Tibial nerve (tissue), 4 donors: ENCODE measurements around the gene EGLN2. TPM values are rescaled to one million over a fixed set of nuclear protein-coding genes. Genes with fewer than 3 reads are reported as not detected.

ENCODE experiments used
- DNase-seq, 2 donors: peaks; one replicate each; pipeline ENCODE4 v3.0.0-alpha.2; 2019; ENCODE audit warnings: low spot score in 2 of 2
- H3K27ac ChIP-seq, 4 donors: fragments of 200-600 bp; sonication (generic) in 3 of 4; one replicate each; pipeline ENCODE4 v1.5.1; 2017 to 2019; ENCODE audit warnings: mild to moderate bottlenecking in 1 of 4
- H3K27me3 ChIP-seq, 2 donors: fragments of 200-600 bp; sonication (generic) in 1 of 2; one replicate each; pipeline versions ENCODE4 v1.5.1 to v1.6.0; 2017 to 2019
- H3K36me3 ChIP-seq, 3 donors: fragments of 200-600 bp; sonication (generic); one replicate each; pipeline ENCODE4 v1.5.1; 2018 to 2019
- H3K4me1 ChIP-seq, 4 donors: fragments of 200-600 bp; sonication (generic) in 3 of 4; one replicate each; pipeline ENCODE4 v1.5.1; 2017 to 2019
- H3K4me3 ChIP-seq, 4 donors: fragments of 200-600 bp; sonication (generic) in 3 of 4; one replicate each; pipeline ENCODE4 v1.5.1; 2017 to 2019; ENCODE audit warnings: mild to moderate bottlenecking in 1 of 4, moderate library complexity in 1 of 4
- H3K9me3 ChIP-seq, 4 donors: fragments of 200-600 bp; sonication (generic) in 3 of 4; one replicate each; pipeline ENCODE4 v1.5.1; 2017 to 2019
- CTCF ChIP-seq, 5 experiments: fragments of 200-600 bp in 3 of 5; fragments of 450-650 bp in 2 of 5; sonication (generic) in 3 of 5; IDR thresholded peaks; one replicate each; pipeline ENCODE4 v1.5.1; 2016 to 2019; ENCODE audit warnings: antibody characterized with exemption in 5 of 5, mild to moderate bottlenecking in 3 of 5, moderate library complexity in 2 of 5
- EP300 ChIP-seq, 2 donors: sonication (generic); formaldehyde crosslinking; IDR thresholded peaks; one replicate each; pipeline ENCODE4 v1.6.1; 2017; ENCODE audit warnings: antibody characterized with exemption in 2 of 2, mild to moderate bottlenecking in 1 of 2
- POLR2A ChIP-seq, 2 donors: fragments of 450-650 bp; IDR thresholded peaks; one replicate each; pipeline ENCODE4 v1.6.1; 2017; ENCODE audit warnings: antibody characterized with exemption in 2 of 2, mild to moderate bottlenecking in 2 of 2, moderate library complexity in 2 of 2
- WGBS, 2 donors: methylation state at CpG; one replicate each; pipeline ENCODE4 v1.1.5; 2018; 5-methylcytosine and 5-hydroxymethylcytosine counted together
- total RNA-seq, 4 donors: library from RNA; depleted of rRNA; stranded (reverse); fragments of >200 nt; gene quantifications; one replicate each; pipeline ENCODE4 v1.1.0, GENCODE V29; 2016

EGLN2 gene
- total RNA-seq, 4 donors from 2014 or later, result 93.5 to 134 (median 120) TPM

DNA sequence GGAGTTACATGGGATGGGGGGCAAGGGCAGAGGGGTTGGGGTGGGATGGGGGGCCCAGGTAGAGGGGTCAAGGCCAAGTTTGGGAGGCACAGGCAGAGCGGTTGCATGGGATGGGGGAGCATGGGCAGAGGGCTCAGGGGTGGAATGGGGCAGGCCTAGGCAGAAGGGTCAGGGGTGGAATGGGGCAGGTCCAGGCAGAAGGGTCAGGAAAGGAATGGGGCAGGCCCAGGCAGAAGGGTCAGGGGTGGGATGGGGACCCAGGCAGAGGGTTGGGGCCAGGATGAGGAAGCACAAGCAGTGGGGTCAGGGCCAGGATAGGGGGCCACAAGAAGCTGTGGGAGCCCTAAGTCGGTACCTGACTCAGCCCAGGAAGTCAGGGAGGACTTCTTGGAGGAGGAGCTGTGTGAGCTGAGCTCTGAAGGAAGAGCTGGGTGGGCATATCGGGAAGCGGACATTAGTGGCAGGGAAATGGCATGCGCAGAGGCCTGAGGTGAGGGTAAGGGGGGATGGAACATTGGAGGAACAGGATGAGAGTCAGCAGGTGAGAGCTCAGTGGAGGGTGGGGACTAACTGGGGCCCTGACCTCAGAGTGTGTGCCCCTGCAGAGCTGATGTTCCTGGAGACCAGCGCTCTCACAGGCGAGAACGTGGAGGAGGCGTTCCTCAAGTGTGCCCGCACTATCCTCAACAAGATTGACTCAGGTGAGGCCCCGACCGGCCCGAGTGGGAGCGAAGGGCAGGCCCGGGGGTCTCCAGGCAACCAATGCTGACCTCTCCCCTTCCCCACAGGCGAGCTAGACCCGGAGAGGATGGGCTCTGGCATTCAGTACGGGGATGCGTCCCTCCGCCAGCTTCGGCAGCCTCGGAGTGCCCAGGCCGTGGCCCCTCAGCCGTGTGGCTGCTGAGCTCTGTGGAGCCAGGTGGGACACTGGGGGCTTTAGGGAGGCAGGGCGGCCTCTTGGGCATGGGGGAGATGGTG is 12.6 kb upstream of the EGLN2 start:
- TF ChIP-seq EP300 (IDR thresholded peaks at IDR 0.05), result no peak
- DNase-seq, result no peak
- H3K9me3 ChIP-seq, result no peaks in the 10 kb centered on the region
- no peak overlapping the region for H3K4me3 ChIP-seq
- peaks cover 0 to 85% (median 6%) of the 10 kb centered on the region in 3 donors for H3K36me3 ChIP-seq
- no peak overlapping the region for H3K27ac ChIP-seq
- no peaks in the 10 kb centered on the region for H3K27me3 ChIP-seq
- WGBS, 2 donors, result 91% methylated on average over 25 of the region's 25 CpGs
- no peaks in the 10 kb centered on the region for H3K4me1 ChIP-seq

DNA sequence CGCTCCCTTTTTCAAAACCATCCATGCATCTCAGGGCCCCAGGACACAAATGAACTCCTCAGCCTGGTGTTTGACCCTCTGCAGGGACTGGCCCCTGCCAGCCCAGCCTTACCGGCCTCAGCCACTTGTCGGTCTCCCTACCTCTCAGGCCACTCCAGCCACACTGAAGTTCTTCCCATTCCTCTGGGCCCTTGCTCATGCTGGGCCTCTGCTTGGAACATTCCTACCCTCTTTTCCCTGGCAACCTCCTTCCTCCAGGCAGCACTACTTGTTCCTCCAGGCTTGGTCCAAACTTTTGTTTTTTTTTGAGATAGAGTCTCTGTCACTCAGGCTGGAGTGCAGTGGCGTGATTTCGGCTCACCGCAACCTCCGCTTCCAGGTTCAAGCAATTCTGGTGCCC is 7.6 kb upstream of the EGLN2 start:
- no peak overlapping the region for H3K4me3 ChIP-seq
- DNase-seq, result no peak
- peak overlapping the region in 2 of 4 donors; percentile 0 to 23 for H3K27ac ChIP-seq
- 75 to 78% methylated on average over 7 of the region's 7 CpGs for WGBS, 2 donors
- TF ChIP-seq CTCF (IDR thresholded peaks at IDR 0.05), result no peak
- no peak for TF ChIP-seq POLR2A (IDR thresholded peaks at IDR 0.05)
- TF ChIP-seq EP300 (IDR thresholded peaks at IDR 0.05), result no peak
- peaks cover 0 to 14% (median 4%) of the 10 kb centered on the region in 4 donors for H3K4me1 ChIP-seq
- H3K27me3 ChIP-seq, result no peaks in the 10 kb centered on the region
- peaks cover 0 to 62% (median 4%) of the 10 kb centered on the region in 3 donors for H3K36me3 ChIP-seq
- no peaks in the 10 kb centered on the region for H3K9me3 ChIP-seq

- 80 to 95% methylated on average over 3 of the region's 3 CpGs for WGBS, 2 donors
- no peak overlapping the region for H3K4me3 ChIP-seq
- no peak for DNase-seq
- no peak for TF ChIP-seq EP300 (IDR thresholded peaks at IDR 0.05)
- TF ChIP-seq POLR2A (IDR thresholded peaks at IDR 0.05), result no peak
- no peak for TF ChIP-seq CTCF (IDR thresholded peaks at IDR 0.05)
- H3K36me3 ChIP-seq, result peaks cover 0 to 62% (median 0%) of the 10 kb centered on the region in 3 donors
- no peaks in the 10 kb centered on the region for H3K27me3 ChIP-seq
- H3K9me3 ChIP-seq, result no peaks in the 10 kb centered on the region
- peak overlapping the region in 3 of 4 donors; percentile 23 to 55 (median 46) for H3K27ac ChIP-seq
- peaks cover 0 to 14% (median 4%) of the 10 kb centered on the region in 4 donors for H3K4me1 ChIP-seq
These were observed 7.0 kb upstream of the EGLN2 start for GRCh38 chr19:40791996-40792395.

DNA sequence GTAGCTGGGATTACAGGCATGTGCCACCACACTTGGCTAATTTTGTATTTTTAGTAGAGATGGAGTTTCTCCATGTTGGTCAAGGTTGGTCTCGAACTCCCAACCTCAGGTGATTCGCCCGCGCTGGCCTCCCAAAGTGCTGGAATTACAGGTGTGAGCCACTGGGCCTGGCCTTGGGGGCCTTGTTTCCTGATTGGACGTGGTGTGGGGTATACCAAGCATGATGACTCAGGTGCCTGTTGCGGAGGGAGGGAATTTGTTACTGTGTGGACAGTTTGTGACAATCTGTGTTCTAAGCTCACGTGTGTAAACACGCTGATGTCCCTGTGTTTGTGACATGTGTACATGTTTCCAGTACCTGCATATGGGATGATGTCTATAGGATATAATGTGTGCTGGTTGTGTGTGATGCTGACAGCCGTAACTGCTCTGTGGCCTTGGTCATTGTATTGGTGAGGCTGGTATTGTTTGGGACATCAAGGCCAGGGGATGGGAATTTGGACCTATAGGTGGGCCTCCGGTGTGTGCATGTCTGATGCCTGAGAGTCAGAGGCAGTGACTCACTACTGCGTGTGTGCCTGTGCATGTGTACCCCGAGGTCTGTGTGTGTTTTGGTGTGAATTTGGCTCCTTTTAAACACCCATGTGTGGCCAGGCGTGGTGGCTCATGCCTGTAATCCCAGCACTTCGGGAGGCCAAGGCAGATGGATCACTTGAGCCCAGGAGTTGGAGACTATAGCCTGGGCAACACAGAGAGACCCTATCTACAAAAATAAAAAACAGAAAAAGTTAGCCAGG is 1.6 kb upstream of the EGLN2 start:
- peaks cover 0 to 44% (median 26%) of the 10 kb centered on the region in 4 donors for H3K4me1 ChIP-seq
- no peak for TF ChIP-seq EP300 (IDR thresholded peaks at IDR 0.05)
- no peak for TF ChIP-seq CTCF (IDR thresholded peaks at IDR 0.05)
- no peak overlapping the region for H3K4me3 ChIP-seq
- DNase-seq, result no peak
- peaks cover 0 to 33% (median 0%) of the 10 kb centered on the region in 3 donors for H3K36me3 ChIP-seq
- H3K9me3 ChIP-seq, result no peaks in the 10 kb centered on the region
- H3K27ac ChIP-seq, result peak overlapping the region; percentile 84 to 97 (median 92)
- H3K27me3 ChIP-seq, result no peaks in the 10 kb centered on the region
- 92 to 94% methylated on average over 13 to 14 of the region's 14 CpGs for WGBS, 2 donors

DNA sequence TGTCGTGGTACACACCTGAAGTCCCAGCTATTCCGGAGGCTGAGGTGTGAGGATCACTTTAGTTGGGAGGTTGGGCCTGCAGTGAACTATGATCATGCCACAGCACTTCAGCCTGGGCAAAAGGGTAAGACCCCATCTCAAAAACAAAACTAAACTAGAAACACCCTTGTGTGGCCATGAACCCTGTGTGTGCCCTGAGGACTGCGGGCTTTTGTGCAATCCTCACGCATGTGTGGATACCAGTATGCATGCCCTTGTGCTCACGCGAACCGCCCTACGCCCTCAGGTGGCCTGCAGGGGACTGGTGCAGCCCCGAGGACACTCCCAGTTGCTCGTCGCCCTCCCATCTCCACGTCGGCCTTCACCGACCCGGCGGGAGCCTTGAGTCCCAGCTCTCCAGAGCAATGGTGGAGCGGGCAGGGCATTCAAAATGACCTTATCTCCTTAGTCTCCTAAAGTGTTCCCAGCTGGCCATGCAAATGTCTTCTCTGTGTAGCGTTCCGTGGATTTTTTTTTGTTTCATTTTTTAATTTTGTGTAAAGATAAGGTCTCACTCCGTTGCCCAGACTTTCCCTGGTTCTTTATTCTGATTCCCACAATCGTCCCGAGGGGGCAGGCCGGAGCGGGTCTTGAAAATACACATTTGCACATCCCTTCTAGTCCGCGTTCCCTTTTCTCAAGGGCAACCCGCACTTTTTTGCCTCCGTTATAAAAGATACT is 868 bp upstream of the EGLN2 start:
- peaks cover 0 to 44% (median 31%) of the 10 kb centered on the region in 4 donors for H3K4me1 ChIP-seq
- no peaks in the 10 kb centered on the region for H3K27me3 ChIP-seq
- H3K36me3 ChIP-seq, result peaks cover 0 to 35% (median 0%) of the 10 kb centered on the region in 3 donors
- no peak for DNase-seq
- H3K9me3 ChIP-seq, result no peaks in the 10 kb centered on the region
- 11 to 12% methylated on average over 28 of the region's 28 CpGs for WGBS, 2 donors
- H3K4me3 ChIP-seq, result peak overlapping the region; percentile 54 to 99 (median 75)
- TF ChIP-seq POLR2A (IDR thresholded peaks at IDR 0.05) (no peak), CTCF (IDR thresholded peaks at IDR 0.05) (peak in 4 of 5 experiments; percentile 29 to 75 (median 54)), EP300 (IDR thresholded peaks at IDR 0.05) (no peak)
- peak overlapping the region; percentile 84 to 97 (median 92) for H3K27ac ChIP-seq
